HG03520 (cell line): ENCODE results near the gene EDNRA.

Experiments used
- ATAC-seq: cut with Tn5 transposase; IDR thresholded peaks from one replicate; pipeline ENCODE4 v1.9.1; 2021; ENCODE audit warnings: mild to moderate bottlenecking, moderate library complexity; ENCODE audit not compliant: unreplicated experiment

Gene EDNRA

DNA sequence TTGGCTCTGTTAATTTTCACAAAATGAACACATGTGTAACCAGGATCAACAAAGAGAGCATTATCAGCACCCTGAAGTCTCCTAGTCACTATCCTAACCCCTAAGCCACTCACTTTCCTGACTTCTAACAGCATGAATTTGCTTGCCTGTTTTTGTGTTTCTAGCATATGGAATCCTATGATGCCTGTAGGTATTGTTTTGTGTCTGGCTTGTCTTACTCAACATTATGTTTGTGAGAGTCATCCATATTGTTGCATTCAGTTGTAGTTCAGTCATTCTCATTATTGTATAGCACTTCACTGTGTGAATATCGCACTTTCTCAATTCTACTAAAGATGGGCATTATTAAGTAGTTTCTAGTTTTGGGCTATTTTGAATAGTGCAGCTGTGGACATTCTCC, 15.6 kb downstream of the EDNRA start:
- no peak for ATAC-seq

- no peak for ATAC-seq
Observed at GRCh38 chr4:147498031-147498660, 17.2 kb downstream of the EDNRA start.

DNA sequence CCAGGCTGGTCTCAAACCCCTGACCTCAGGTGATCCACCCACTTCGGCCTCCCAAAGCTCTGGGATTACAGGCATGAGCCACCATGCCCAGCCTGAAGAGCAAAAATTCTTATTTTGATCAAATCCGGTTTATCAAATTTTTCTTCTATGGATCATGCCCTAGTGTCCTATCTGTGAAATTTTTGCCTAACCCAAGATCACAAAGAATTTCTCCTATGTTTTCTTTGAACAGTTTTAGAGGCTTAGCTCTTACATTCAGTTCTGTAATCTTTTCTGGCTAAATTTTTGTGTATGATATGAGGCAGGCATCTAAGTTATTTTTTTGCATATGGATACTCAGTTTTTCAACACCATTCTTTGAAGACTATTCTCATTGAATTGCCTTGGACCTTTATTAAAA, 27.4 kb downstream of the EDNRA start:
- no peak for ATAC-seq

DNA sequence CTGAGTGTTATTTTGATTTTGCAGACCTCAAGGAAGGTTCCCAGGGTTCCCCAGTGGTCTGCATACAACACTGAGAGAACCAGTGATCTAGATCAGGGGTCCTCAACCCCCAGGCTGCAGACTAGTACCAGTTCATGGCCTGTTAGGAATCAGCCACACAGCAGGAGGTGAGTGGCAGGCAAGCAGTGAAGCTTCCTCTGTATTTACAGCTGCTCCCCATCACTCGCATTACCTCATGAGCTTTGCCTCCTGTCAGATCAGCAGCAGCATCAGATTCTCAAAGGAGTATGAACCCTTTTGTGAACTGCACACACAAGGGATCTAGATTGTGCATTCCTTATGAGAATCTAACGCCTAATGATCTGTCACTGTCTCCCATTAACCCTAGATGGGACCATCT, 28.5 kb downstream of the EDNRA start:
- no peak for ATAC-seq

GRCh38 chr4:147510962-147511668, 30.2 kb downstream of the EDNRA start:
- ATAC-seq, result no peak

DNA sequence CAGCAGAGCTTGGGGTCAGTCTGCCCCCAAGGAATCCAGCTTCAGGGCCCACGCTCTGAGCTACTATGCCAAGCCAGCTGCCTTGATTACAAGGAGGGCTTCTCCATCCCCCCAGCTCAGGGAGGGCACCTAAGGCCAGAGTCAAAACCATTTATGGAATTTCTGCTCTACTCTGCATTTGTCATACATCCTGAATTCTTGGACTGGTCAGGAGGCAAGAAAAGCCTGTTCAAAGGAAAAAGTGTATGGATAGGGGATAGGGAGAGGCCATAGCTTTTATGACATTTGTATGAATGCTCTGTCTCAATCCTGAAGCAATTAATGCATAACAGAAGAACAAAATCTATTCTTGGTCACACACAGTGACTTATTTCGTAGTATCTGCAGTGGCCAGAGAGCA, 32.2 kb downstream of the EDNRA start:
- ATAC-seq, result no peak

- ATAC-seq, result no peak
Observed at GRCh38 chr4:147513952-147514351, 33.1 kb downstream of the EDNRA start.

GRCh38 chr4:147515220-147515936, 34.5 kb downstream of the EDNRA start:
- ATAC-seq, result no peak

DNA sequence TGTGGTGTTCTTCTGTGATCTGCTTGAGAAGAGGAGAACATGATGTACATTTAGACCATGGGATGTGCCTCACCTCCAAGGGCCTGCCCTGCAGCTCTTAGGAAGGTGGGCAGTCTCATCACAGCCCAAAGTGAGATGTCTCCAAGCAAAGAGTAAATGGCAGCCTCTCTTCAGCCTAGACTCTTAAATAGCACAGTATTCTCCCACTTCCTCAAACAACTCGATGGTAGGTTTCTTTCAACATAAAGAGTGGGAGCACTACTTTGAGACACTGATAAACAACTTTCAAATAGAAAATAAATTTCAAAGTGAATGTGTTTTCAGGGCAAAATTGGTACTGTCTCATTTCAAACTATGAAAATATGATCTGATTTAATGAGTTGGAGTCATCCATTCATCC, 35.2 kb downstream of the EDNRA start:
- no peak for ATAC-seq

GRCh38 chr4:147518086-147518485, 37.2 kb downstream of the EDNRA start:
- no peak for ATAC-seq

DNA sequence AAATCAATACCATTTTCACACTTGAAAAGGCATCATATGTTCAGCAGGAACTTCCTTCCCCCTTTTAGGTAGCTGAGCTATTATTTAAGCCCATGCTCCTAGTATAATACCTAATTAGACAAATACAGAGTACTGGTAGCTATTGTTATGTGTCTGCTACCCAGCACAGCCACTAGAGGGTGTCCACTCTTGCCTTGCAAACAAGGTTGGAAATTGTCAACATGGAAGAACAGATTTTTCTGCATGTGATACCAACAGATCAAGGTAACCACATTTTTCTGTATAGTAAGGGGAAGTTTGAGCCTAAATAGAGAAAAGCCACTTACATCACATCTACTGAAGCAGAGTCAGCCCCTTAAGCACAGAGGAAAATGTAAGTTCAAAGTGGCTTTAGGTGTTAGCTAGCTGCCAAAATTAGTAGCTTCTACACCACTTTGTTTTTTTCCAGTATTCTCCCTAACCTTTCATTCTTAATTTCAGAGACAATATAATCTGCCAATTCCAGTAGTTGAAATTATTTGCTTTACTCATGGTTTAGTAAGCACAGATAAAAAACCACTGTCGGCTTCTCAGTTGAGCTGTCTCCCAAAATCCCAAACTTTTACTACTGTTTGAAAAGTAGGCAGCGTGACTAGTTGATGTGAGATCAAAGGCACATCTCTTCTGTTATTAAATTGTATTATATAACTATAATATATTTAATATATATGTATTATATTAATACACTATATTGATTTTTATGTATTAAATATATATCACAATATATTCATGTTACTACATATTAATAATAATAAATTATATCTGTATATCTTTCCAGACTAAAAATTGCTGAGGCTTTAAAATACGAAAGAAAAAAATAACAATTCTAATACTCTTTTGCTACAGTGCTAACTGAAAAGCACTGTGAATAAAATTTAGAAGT, 38.2 kb downstream of the EDNRA start:
- peak; percentile 91 for ATAC-seq

DNA sequence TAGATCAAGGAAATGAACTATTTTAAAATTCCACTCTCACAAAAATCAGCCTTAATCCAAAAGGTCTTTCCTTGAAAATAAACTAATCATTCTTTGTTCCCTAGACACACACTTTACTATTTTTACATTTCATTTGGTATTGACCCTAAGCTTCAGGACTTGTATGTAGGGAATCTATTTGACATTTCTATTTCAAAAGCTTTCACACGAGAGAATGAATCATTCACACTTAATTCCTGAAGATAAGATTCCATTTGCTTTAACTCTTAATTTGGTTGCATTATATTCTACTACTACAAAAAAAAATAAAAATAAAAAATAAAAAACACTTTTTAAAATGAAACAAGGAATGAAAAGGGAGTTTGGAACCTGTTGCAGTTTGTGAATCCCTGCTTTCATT, 43.7 kb downstream of the EDNRA start:
- ATAC-seq, result no peak

- no peak for ATAC-seq
Observed at GRCh38 chr4:147525494-147526271, 44.8 kb downstream of the EDNRA start.

DNA sequence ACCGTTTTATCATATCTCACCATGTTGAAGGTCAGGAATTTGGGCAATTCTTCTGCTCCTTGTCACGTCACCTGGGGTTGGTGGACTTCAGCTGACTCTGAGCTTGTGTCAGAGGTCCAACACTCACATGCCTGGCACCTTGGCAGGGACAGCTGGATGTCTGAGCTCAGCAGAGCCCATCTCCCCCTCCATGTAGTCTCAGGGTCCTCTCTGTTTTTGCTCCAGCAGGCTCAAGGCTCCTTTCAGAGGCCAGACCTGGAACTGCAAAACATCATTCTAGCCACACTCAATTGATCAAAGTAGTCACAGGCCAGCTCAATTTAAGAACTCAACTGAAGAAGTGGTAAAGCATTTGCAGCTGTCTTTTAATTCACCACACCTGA, 45.4 kb downstream of the EDNRA start:
- no peak for ATAC-seq

DNA sequence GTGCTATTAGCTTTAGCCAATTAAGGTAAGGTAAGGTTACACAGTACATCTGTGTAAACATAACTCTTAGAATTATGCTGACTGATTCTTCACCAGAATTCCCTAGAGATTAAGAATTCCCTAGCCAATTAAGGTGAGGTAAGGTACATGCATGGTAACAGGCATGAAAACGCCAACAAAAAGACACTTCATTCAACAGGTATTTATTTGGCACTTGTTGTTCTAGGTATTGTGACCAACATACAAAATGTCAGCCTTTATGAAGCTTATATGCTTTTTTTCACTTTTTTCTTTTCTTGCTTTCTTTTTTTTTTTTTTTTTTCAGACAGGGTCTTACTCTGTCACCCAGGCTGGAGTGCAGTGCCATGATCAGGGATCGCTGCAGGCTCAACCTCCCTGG, 47.2 kb downstream of the EDNRA start:
- ATAC-seq, result no peak

- no peak for ATAC-seq
Observed at GRCh38 chr4:147530134-147530533, 49.2 kb downstream of the EDNRA start.

DNA sequence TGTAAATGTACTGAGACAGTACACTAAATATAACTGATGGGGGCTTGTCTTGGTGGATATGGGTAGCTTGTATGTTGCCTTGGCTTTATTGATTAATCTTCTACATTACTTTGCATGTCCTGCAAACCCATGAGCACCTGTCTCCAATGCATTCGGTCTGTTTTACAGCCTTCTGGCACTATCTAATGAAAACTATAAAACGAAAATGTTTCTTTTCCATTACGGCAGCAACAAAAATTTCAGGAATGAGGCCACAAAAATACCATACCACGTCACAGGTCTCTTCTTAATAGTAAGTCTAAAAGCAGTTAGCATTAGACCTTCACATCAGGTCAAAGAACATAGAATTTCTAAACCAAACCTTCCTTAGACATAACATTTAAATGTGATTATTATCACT, 49.8 kb downstream of the EDNRA start:
- ATAC-seq, result no peak

DNA sequence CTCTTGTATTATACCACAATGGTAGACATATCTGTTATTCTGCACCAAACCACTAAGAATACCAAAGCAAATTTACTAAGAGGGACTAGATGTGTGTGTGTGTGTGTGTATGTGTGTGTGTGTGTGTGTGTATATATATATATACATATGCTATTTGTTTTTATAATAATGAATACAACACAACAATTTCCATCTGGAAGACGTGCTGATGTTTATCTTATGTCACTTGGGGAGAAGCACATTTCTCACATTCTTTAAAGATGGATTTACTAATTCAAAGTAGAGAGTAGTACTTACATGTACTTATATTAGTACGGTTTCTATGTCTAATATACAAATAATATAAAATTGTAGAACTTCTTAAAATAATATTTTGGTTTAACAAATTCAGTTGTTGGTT, 52.0 kb downstream of the EDNRA start:
- no peak for ATAC-seq

GRCh38 chr4:147533331-147533730, 52.4 kb downstream of the EDNRA start:
- ATAC-seq, result no peak

DNA sequence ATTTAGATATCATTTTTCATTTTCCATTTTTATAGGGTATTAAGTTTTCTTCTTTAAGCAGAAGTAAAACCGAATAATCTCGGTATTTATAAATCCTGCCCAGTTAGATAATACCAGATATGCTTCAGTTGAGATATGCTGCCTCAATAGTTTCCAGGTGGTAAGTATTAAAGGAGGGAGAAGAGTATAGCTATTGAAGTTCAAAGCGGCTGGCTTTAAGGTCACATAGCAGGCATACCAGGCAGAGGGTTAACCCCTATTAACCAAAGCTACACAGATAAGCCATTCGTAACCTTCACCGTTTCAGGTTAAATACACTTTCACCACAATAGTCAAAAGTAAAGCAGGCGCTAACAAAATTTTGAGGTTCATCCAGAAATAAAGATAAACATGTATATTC, 54.2 kb downstream of the EDNRA start:
- ATAC-seq, result no peak
